ENCODE results near the gene CD74. TPM values are rescaled to one million over a fixed set of nuclear protein-coding genes. Genes with fewer than 3 reads are reported as not detected.

Gene CD74
- total RNA-seq, 2 donors from 2014 or later, result 249 to 277 TPM

DNA sequence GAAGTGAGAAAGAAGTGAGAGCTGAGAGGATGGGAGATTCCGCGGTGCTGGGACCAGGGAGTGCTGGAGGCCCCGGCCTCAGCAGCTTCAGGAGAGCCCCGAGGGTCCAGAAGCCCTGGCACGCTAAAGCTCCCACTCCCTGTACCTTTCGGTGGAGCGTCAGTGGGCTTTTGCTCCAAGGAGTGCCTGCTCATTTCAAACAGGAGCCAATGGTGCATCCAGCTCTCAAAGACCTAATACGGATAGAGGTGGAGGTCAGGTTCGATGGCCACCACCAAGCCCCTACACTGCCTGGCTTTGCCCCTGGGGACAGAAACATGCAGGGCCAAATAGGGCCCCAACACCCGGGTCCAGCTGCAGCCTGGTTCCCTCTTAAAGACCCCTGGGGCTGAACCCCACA lies 8.2 kb downstream of the CD74 start:
- Mint-ChIP-seq H3K9me3 (no peaks in the 10 kb centered on the region), H3K36me3 (peaks cover 0 to 11% of the 10 kb centered on the region in 2 donors), H3K27ac (no peak overlapping the region)
- ATAC-seq (no peak), DNase-seq (ENCODE audit: low spot score in 2 of 2) (no peak)

DNA sequence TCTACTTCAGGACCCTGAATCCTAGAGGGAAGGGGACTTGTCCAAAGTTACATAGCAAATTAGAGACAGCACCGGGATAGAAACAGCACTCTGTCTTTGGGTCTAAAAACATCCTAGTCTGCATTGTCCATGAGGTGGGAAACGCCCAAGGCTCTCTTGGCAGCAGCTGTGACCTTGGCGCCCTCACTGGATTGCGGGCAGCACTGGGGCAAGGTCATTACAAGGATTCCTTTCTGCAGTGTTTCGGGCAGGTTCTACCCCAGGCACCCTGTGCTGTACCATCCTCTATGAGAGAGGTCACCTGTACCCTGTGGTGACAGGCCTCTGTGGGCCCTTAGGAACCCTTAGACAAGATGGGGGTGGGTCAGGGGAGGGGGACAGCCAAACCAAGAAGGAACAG lies 8.6 kb downstream of the CD74 start:
- H3K9me3 Mint-ChIP-seq, result no peaks in the 10 kb centered on the region
- ATAC-seq, result no peak
- DNase-seq (ENCODE audit: low spot score in 2 of 2), result no peak
- no peak overlapping the region for H3K27ac Mint-ChIP-seq
- H3K36me3 Mint-ChIP-seq, result peaks cover 0 to 11% of the 10 kb centered on the region in 2 donors

DNA sequence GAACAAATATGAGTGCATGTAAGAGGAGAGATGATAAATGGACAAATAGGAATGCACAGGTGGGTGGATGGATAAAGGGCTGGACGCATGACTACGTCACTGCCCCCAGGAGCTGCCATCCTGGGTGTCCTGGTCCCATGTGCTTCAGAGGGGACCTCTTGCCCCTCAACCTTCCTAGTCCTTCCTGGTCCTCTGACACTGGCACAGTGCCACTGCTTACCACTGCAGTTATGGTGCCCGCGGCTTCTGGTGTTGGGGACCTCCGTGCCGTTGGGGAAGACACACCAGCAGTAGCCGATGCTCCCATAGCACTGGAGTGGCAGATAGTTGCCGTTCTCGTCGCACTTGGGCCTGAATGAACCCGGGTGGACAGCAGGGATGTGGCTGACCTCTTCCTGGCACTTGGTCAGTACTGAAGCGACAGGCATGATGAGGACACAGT lies 9.8 kb downstream of the CD74 start:
- Mint-ChIP-seq H3K36me3 (peaks cover 0 to 11% of the 10 kb centered on the region in 2 donors), H3K9me3 (no peaks in the 10 kb centered on the region), H3K27ac (peak overlapping the region in 1 of 2 donors; percentile 31)
- DNase-seq (ENCODE audit: low spot score in 2 of 2) (no peak), ATAC-seq (no peak)

- peaks cover 0 to 11% of the 10 kb centered on the region in 2 donors for H3K36me3 Mint-ChIP-seq
- H3K9me3 Mint-ChIP-seq, result no peaks in the 10 kb centered on the region
- no peak for DNase-seq (ENCODE audit: low spot score in 2 of 2)
- peak overlapping the region in 1 of 2 donors; percentile 31 for H3K27ac Mint-ChIP-seq
- ATAC-seq, result no peak
Observed at GRCh38 chr5:150402229-150402773, 10.4 kb downstream of the CD74 start.

DNA sequence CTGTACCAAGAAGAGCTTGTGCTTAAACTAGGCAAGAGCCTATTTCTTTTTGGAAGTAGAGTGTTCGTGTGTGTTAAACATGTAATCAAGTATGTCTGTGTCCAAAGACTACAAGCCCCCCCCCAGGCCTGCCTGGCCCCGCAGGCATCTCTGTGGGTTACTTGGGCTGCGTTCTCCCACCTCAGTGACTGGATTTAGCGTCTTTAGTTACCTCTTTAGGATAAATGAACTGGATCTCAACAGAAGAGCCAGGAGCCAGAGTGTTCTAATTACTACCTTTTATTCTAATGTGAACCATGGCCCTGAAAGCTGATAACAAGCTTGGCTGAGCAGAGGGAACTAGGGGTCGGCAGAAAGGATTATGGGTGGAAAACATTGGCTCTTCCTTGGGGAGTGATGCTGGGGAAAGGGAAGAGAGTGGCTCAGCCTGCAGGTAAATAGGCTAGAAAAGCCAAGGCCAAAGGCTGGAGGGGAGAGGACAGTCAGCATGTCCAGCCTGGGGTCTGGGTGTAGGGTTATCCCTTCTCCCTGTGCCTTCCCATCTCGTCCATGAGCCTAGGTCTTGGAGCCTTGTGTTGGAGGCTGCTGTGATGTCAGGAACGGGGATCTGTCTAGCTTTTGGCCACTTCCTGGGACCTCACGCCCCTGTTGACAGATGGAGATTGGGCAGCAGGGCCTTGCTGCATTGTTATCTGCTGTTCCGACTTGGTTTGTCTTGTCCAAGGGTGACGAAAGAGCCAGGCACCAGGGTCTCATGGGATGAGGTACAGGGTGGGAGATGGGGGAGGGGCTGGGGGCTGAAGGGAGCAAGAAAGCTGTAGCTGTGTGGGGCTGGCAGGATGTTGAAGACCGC lies 11.1 kb downstream of the CD74 start:
- H3K9me3 Mint-ChIP-seq, result no peaks in the 10 kb centered on the region
- no peak for DNase-seq (ENCODE audit: low spot score in 2 of 2)

GRCh38 chr5:150401076-150401375 lies 11.7 kb downstream of the CD74 start:
- no peak for ATAC-seq
- DNase-seq (ENCODE audit: low spot score in 2 of 2), result no peak
- Mint-ChIP-seq H3K27ac (peak overlapping the region; percentile 31 to 87), H3K36me3 (peaks cover 6 to 14% of the 10 kb centered on the region in 2 donors), H3K9me3 (no peaks in the 10 kb centered on the region)

More for the DNA sequence above, 11.1 kb downstream of the CD74 start:
- ATAC-seq, result no peak
- Mint-ChIP-seq H3K36me3 (peaks cover under 1 to 12% of the 10 kb centered on the region in 2 donors), H3K27ac (peak overlapping the region; percentile 31 to 87)

- Mint-ChIP-seq H3K27ac (peak overlapping the region; percentile 75 to 87), H3K36me3 (peaks cover 8 to 14% of the 10 kb centered on the region in 2 donors)
Observed at GRCh38 chr5:150400316-150401075, 12.2 kb downstream of the CD74 start.

DNA sequence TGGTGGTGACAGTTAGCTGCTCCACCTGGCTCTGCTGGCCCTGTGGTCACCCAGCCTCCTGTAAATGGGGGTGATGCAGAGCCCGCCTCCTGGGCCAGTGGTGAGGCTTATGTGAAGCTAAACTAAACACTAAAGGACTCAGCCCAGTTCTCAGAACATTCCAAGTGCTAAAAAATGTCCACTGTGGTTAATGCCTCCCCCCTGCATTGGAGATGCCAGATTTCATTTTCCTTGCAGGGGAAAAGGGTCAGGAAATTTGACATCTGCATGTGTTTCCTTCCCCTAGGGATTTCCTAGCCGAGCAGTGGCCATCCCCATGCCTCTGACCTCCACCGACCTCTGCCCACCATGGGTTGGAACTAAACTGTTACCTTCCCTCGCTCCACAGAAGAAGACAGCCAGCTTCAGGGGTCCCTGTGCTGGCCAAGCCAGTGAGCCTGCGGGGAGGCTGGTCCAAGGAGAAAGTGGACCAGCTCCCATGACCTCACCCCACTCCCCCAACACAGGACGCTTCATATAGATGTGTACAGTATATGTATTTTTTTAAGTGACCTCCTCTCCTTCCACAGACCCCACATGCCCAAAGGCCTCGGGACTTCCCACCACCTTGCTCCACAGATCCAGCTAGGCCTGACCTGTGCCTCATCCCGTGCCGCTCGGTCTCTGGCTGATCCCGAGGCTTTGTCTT lies 13.0 kb downstream of the CD74 start:
- Mint-ChIP-seq H3K9me3 (no peaks in the 10 kb centered on the region), H3K36me3 (peaks cover 8 to 14% of the 10 kb centered on the region in 2 donors), H3K27ac (peak overlapping the region; percentile 50 to 75)
- DNase-seq (ENCODE audit: low spot score in 2 of 2) (no peak), ATAC-seq (no peak)

More at GRCh38 chr5:150400316-150401075, 12.2 kb downstream of the CD74 start:
- DNase-seq (ENCODE audit: low spot score in 2 of 2) (no peak), ATAC-seq (no peak)
- no peaks in the 10 kb centered on the region for H3K9me3 Mint-ChIP-seq

DNA sequence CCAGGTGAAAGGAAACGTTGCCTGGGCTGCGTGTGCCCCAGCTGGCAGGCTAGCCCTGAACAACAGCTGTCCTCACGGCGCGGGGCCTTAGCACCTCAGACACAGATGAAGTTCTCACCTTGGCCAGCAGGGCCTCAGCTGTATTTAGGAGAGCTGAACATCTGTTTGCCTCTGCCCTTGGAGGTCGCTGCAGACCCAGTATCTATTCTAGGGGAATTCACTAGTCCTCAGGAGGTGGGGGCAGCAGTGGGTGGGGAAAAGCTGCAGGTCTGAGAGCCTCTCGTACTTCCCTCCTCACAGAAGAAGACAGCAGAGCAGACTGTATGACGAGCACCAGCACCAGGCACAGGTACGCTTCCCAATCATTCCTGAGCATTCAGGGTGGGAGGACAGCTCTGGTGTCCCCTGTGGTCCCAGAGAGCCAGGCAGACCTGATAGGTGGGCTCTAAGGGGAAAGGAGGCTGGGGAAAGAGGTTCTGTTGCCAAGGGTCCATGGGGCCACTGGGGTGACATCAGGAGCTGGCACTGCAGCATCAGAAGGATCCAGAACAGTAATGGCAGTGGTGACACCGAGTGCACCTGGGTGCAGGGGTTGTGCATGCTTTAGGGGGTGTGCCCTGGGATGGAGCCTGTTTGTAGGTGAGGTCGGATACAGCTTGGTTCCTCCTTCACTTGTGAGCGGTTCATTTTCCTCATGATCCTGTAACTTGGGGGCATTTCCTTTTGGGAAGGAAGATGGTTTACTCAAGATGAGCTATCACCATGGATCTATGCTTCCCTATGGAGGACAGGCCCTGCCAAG lies 13.8 kb downstream of the CD74 start:
- no peak for DNase-seq (ENCODE audit: low spot score in 2 of 2)

GRCh38 chr5:150397782-150398721 lies 14.7 kb downstream of the CD74 start:
- H3K36me3 Mint-ChIP-seq, result peaks cover 8 to 14% of the 10 kb centered on the region in 2 donors

More for the DNA sequence above, 13.8 kb downstream of the CD74 start:
- ATAC-seq, result peak; percentile 22 to 57
- peaks cover 8 to 14% of the 10 kb centered on the region in 2 donors for H3K36me3 Mint-ChIP-seq
- no peaks in the 10 kb centered on the region for H3K9me3 Mint-ChIP-seq
- H3K27ac Mint-ChIP-seq, result peak overlapping the region in 1 of 2 donors; percentile 75

DNA sequence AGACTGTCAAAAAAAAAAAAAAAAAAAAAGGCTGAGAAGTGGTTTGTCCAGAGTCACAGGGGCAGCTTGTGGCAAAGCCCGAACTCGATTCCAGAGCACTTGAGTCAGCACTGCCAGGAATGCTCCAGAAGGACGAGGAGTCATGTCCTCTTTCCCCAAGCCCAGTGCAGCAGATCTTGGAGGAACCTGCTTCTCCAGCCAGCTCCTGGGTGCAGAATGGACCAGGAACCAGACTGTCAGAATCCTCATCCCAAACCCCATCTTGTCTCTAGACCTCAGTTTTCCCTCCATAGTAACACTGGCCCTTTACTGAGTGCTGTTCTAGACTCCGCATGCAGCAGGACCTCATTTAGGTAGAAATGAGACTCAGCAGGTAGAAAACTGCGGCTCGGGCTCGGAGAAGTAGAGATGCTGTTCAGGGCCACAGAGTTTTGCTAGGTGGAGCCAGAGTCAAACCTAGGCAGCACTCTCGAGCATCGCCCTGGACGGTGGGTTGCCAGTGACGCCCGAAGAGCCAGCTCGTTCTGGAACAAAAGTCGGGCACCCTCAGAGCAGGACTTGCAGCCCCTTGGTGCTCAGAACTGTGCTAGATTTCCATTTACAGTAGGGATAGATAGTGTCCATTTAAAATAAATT lies 15.4 kb downstream of the CD74 start:
- no peak for DNase-seq (ENCODE audit: low spot score in 2 of 2)
- peaks cover 8 to 14% of the 10 kb centered on the region in 2 donors for H3K36me3 Mint-ChIP-seq
- no peaks in the 10 kb centered on the region for H3K9me3 Mint-ChIP-seq
- no peak overlapping the region for H3K27ac Mint-ChIP-seq
- no peak for ATAC-seq

More at GRCh38 chr5:150397782-150398721, 14.7 kb downstream of the CD74 start:
- ATAC-seq (peak in 1 of 2 donors; percentile 12), DNase-seq (ENCODE audit: low spot score in 2 of 2) (no peak)
- H3K9me3 Mint-ChIP-seq, result no peaks in the 10 kb centered on the region
- peak overlapping the region in 1 of 2 donors; percentile 75 for H3K27ac Mint-ChIP-seq

GRCh38 chr5:150396267-150396666 lies 16.4 kb downstream of the CD74 start:
- H3K36me3 Mint-ChIP-seq, result peaks cover 8 to 9% of the 10 kb centered on the region in 2 donors
- H3K9me3 Mint-ChIP-seq, result no peaks in the 10 kb centered on the region
- DNase-seq (ENCODE audit: low spot score in 2 of 2) (no peak), ATAC-seq (no peak)
- H3K27ac Mint-ChIP-seq, result peak overlapping the region; percentile 68 to 92

- no peak for ATAC-seq
- DNase-seq (ENCODE audit: low spot score in 2 of 2), result no peak
- Mint-ChIP-seq H3K9me3 (no peaks in the 10 kb centered on the region), H3K27ac (no peak overlapping the region), H3K36me3 (peaks cover 8 to 9% of the 10 kb centered on the region in 2 donors)
Observed at GRCh38 chr5:150395688-150395975, 17.1 kb downstream of the CD74 start.

- peaks cover 8 to 9% of the 10 kb centered on the region in 2 donors for H3K36me3 Mint-ChIP-seq
- no peak for DNase-seq (ENCODE audit: low spot score in 2 of 2)
Observed at GRCh38 chr5:150394912-150395687, 17.6 kb downstream of the CD74 start.

More at GRCh38 chr5:150394912-150395687, 17.6 kb downstream of the CD74 start:
- no peak for ATAC-seq
- Mint-ChIP-seq H3K27ac (peak overlapping the region; percentile 7 to 68), H3K9me3 (no peaks in the 10 kb centered on the region)
